ENCODE results near the gene BTBD19. TPM values are rescaled to one million over a fixed set of nuclear protein-coding genes. Genes with fewer than 3 reads are reported as not detected.

The BTBD19 gene
- total and polyA plus RNA-seq, 2 of the 8 experiments (the other 6 are each of a cell fraction or from before 2014, with no cell fraction given) = 1.1 TPM

- TF ChIP-seq SP4 (IDR thresholded peaks at IDR 0.05; ENCODE audit: low read length) (no peak), CEBPB (IDR thresholded peaks at IDR 0.05; ENCODE audit: low read depth, low read length) (no peak), RBBP5 (IDR thresholded peaks at IDR 0.05; ENCODE audit: borderline replicate concordance, low read depth, low read length) (no peak), SIRT6 (IDR thresholded peaks at IDR 0.05; ENCODE audit: low read length) (no peak), ASH2L (IDR thresholded peaks at IDR 0.05; ENCODE audit: low read length) (no peak), SRF (IDR thresholded peaks at IDR 0.05; ENCODE audit: low read depth, low read length) (no peak), CBX5 (IDR thresholded peaks at IDR 0.05; ENCODE audit: low read depth, low read length) (no peak), EZH2 (IDR thresholded peaks at IDR 0.05; ENCODE audit: low read depth, low read length, severe bottlenecking) (no peak)
Measured at GRCh38 chr1:44776730-44777068, 31.6 kb upstream of the BTBD19 start (continued).

Data from H1 (cell line).